NCI-H524 treated with DMSO at 0.1 percent for 48 hours (cell line): ENCODE results near the gene GARIN6.
"Not testable (repeated sequence)": the region's sequence is repeated elsewhere in the genome, so short reads cannot be mapped to it uniquely, and the experiment has no call there.

ENCODE experiments used
- DNase-seq: peaks from one replicate; lab custom pipeline; 2025; lab: John Stamatoyannopoulos, UW

GARIN6 gene

DNA sequence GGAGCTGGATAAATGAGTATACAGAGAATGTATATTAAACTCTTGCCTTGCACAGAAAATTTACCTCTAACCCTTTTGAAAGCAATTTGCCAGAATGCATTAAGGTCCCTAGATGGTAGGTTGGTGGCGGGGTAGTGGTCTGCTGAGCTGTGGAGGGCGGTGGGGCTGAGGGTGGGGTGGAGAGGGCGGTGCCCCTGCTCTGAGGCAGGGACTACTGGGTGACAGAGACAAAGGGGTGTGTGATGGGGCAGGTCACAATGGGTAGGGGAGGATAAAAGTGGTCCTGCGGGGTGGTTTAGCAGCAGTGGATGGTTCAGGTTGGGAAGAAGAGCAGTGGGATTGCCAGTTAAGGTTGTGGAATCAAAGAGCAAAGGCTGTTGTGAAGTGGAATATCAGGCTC, at the start of gene GARIN6:
Gene GARIN6 (plus strand): TSS at position 301 of the 400 bp plus-strand sequence. CDS start 422 bp downstream, outside the sequence.
- no peak for DNase-seq

GRCh38 chr12:99598785-99599184, 48.8 kb upstream of the GARIN6 start:
- DNase-seq: no peak

GRCh38 chr12:99600388-99600787, 47.2 kb upstream of the GARIN6 start:
- no peak for DNase-seq

DNA sequence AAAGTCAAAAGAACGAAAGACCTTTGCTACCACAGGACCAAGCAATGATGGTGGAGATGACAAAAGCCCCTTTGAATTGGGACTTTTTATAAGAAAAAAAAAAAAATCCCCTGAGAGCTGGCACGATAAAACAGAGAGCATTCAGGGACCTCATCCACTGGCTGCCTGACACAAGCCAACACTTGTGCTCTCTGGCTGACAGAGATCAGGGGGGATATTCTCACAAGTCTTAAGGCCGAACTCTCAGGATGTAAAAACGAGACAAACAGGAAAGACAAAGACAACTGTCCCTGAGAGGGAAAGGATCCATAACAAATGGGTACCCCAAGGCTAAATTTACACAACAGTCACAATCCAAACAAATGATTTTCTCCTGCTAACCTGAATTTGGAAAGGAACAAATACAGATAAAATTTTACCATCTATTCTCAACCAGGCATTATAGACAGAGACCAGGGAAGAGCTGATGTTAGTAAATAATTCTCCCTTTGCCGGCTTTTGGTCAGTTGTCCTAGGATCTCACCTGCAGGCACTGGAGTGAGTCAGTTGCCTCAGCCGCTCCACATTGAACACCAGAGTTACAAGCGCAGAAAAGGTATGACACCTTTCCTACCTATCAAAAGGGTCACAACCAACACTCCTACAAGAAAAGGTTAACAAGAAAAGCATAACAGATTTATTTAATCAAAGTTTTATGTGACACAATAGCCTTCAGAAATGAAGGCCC, 37.9 kb upstream of the GARIN6 start:
- no peak for DNase-seq

GRCh38 chr12:99611117-99611516, 36.4 kb upstream of the GARIN6 start:
- DNase-seq: no peak

- no peak for DNase-seq
Observed at GRCh38 chr12:99611599-99611998, 36.0 kb upstream of the GARIN6 start.

DNA sequence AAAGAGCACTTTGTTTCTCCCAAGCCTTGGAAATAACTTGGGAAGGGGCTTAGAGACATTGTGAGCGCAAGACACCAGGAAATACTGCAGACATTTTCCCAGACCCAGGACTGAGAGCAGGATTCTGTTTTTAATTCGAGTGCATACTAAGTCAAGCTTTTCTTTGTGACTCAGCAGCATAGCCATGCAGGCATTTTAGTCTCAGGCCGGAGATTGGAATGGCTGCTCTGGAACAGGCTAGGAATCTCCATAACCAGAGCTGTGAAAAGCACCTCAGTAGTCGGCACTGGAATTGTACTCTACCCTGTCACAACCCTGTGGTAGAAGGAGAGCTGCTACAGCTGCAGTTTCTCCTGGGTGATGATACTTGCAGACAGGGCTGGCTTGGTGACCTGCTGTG, 28.9 kb upstream of the GARIN6 start:
- DNase-seq: no peak

DNA sequence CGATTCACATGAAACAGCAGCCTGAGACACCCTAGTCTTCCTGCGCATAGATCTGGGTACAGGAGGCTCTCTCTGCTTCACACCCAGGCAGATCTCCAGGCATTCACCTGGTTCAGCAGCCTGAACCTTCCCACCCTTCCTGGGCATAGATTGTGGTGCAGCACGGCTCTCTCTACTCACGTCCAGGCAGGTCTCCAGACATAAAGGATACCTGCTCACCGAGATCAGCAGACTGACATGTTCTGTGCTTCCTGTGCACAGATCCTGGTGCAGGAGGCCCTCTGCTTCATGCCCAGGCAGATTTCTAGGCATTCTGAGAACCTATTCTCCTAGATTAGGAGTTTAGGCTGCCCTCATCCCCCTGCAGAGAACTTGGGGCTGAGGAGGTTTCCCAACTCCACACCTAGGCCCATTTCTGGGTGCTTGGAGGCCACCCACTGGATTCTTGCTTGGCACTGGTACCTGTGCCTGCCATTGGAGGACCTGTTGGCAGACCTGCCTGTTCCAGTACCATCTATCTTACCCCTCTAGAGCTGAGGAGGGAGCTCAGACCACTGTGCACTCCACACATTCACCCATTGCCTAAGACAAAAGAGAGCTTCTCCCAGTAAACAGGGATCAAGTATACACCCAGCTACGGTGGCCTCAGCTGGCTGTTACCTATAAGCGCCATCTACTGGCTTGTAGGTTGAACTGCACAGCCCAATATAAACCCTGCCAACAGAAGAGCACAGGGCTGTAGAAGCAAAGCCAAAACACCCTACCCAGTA, 28.0 kb upstream of the GARIN6 start:
- no peak for DNase-seq

DNA sequence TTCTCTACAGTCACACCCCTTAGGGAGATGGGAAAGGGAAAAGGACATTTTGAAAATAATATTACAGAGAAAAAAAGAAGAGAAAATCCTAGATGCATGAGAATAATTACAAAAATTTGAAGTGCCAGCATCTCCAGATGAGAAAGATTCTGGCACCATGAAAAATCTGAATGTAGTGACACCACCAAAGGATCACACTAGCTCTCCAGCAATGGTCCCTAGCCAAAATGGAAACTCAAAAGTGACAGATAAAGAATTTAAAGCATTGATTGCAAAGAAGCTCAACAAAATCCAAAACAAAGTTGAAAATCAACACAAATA, 27.4 kb upstream of the GARIN6 start:
- no peak for DNase-seq

- DNase-seq: not testable (repeated sequence)
Observed at GRCh38 chr12:99624591-99624990, 23.0 kb upstream of the GARIN6 start.

GRCh38 chr12:99627459-99627858, 20.1 kb upstream of the GARIN6 start:
- DNase-seq: no peak

- DNase-seq: no peak
Observed at GRCh38 chr12:99644629-99645028, 2.9 kb upstream of the GARIN6 start.

GRCh38 chr12:99648183-99648582, 630 bp downstream of the GARIN6 start:
- no peak for DNase-seq

DNA sequence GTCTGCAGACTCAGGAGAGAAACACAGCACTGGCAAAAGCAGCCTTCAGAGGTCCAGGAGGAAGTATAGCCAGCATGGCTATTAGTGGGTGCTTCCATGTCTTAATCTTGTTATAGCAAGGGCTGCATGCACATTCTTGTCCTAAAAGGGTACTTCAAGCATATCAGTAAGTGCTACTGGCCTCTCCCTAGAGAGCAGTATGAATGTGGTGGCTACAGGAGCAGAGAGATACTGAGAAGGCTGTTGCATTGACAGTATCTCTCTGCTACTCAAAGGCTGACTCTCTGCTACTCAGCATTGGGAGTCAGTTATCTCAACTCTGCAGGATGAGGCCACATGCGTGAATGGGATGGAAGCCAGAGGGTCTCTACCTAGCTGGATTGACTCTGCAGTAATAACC, 2.0 kb downstream of the GARIN6 start:
- no peak for DNase-seq

DNA sequence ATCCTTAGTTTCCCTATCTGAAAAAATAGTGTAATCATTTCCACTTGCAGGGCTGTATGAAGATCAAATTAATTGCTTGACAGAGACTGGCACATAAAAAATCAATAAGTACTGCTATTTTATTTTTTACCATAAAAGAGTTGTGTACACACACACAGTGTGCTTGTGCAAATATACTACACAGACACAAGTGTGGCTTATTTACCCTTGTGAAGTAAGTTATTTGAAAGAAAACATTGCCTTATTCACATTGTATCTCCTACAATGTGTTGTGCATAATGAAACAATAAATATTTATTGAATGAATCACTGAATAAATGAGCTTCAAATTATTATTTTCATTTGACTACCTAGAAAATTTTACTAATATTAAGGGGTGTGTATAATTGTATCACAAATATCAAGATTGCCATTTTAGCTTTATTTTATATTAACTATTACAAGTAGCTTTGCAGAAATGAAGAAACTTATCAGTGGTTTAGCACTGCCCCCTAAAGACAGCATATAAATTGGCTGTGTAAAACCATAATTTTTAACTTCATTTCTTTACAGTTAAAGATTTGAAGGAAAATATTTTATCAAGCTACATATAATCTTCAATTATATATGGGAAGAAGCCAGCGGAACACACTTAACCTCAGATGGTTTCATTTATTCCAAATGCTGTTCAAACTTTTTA, 11.3 kb downstream of the GARIN6 start:
- no peak for DNase-seq

- DNase-seq: no peak
Observed at GRCh38 chr12:99670635-99671034, 23.1 kb downstream of the GARIN6 start.

DNA sequence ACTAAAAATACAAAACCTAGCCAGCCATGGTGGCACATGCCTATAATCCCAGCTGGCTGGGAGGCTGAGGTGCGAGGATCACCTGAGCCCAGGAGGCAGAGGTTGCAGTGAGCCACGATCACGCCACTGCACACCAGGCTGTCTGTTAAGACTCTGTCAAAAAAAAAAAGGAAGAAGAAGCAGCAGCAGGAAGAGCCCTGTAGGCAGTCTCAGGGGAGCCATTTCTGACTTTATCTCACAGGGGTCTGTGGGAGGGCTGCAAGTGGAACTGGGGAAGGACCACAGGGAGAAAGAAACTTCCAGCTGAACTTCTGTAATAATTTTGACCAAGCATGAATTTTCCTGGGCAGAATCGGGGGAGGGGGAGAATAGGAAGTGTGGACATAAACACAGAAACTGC, 32.7 kb downstream of the GARIN6 start:
- DNase-seq: no peak

GRCh38 chr12:99686142-99686541, 38.6 kb downstream of the GARIN6 start:
- no peak for DNase-seq

GRCh38 chr12:99695050-99695449, 47.5 kb downstream of the GARIN6 start:
- DNase-seq: no peak
